ENCODE data around the gene RPS15A.
"Not testable (repeated sequence)": the region's sequence is repeated elsewhere in the genome, so short reads cannot be mapped to it uniquely, and the experiment has no call there.

Gene RPS15A

GRCh38 chr16:18756639-18757038 lies 33.5 kb downstream of the RPS15A start:
- H3K4me3 Mint-ChIP-seq, result not testable (repeated sequence)

DNA sequence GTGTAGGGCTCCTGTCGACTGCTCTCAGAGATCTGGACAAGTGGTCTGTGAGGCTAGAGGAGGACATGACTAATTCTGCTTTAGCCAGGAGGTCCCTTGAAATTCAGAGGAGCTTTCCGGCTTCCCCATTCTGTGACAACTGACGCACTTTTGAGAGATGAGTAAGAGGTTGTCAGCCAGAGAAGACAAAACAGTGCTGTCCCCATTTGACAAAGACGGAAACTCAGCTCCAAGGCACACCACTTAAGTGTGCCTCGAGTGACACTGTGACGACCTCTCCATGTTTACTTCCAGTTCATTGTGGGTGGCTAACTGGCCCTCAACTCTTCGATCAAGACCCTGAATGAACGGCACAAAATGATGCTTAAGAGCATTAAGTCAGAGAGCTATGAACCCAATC lies 47.3 kb downstream of the RPS15A start:
- DNase-seq; H3K27me3 Mint-ChIP-seq; H3K4me3 Mint-ChIP-seq; H3K4me1 Mint-ChIP-seq (ENCODE audit: low read depth); H3K36me3 Mint-ChIP-seq (ENCODE audit: low read depth); H3K27ac Mint-ChIP-seq; H3K9me3 Mint-ChIP-seq: not testable (repeated sequence)

More at GRCh38 chr16:18756639-18757038, 33.5 kb downstream of the RPS15A start:
- H3K36me3 Mint-ChIP-seq (ENCODE audit: low read depth); H3K27ac Mint-ChIP-seq; DNase-seq; H3K9me3 Mint-ChIP-seq; H3K27me3 Mint-ChIP-seq: not testable (repeated sequence)
- H3K4me1 Mint-ChIP-seq (ENCODE audit: low read depth), result peaks cover 12% of the 10 kb centered on the region

DNA sequence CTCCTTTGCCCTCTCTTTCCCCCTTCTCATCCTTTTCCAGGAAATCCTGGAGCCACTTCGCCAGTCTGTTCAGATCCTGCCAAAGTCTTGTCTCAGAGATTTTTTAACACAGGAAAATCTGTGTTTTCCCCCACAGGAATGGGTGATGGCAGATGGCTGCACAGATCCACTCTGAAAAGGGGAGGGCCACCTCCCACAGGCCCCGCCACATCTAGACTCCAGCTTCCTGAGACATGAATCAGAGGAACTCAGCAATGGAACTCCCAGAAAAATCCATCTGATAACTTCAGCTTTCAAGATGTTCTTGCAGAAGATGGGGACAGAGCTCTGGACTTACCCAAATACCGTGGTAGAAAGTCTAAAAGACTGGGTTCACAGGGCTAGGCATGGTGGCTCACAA lies 50.1 kb downstream of the RPS15A start:
- not testable (repeated sequence) for H3K4me1 Mint-ChIP-seq (ENCODE audit: low read depth); H3K36me3 Mint-ChIP-seq (ENCODE audit: low read depth); H3K4me3 Mint-ChIP-seq; DNase-seq; H3K27me3 Mint-ChIP-seq; H3K9me3 Mint-ChIP-seq; H3K27ac Mint-ChIP-seq

- not testable (repeated sequence) for H3K36me3 Mint-ChIP-seq (ENCODE audit: low read depth); DNase-seq; H3K27me3 Mint-ChIP-seq; H3K27ac Mint-ChIP-seq; H3K4me3 Mint-ChIP-seq; H3K9me3 Mint-ChIP-seq; H3K4me1 Mint-ChIP-seq (ENCODE audit: low read depth)
These were observed 51.4 kb downstream of the RPS15A start for GRCh38 chr16:18738768-18739167.

- not testable (repeated sequence) for H3K27ac Mint-ChIP-seq
These were observed 55.9 kb downstream of the RPS15A start for GRCh38 chr16:18734279-18734678.

More at GRCh38 chr16:18734279-18734678, 55.9 kb downstream of the RPS15A start:
- not testable (repeated sequence) for H3K9me3 Mint-ChIP-seq; H3K4me3 Mint-ChIP-seq; DNase-seq; H3K4me1 Mint-ChIP-seq (ENCODE audit: low read depth); H3K27me3 Mint-ChIP-seq; H3K36me3 Mint-ChIP-seq (ENCODE audit: low read depth)
